K562 (cell line): ENCODE measurements around the gene POU3F1. TPM values are rescaled to one million over a fixed set of nuclear protein-coding genes. Genes with fewer than 3 reads are reported as not detected.
A peak's percentile ranks its signal among the peaks of the same experiment; 100 is the strongest.

ENCODE experiments used
- CHD1 ChIP-seq: fragments of 200-600 bp; sonication (generic); IDR thresholded peaks from one replicate; pipeline ENCODE4 v1.6.1; 2012; ENCODE audit warnings: mild to moderate bottlenecking, moderate library complexity, low read length, inconsistent platforms
- CTBP1 ChIP-seq: fragments of 450-650 bp; IDR thresholded peaks from 2 replicates; pipeline ENCODE4 v1.6.1; 2016; ENCODE audit warnings: borderline replicate concordance
- DPF2 ChIP-seq: fragments of 450-650 bp; IDR thresholded peaks from 2 replicates; pipeline ENCODE4 v1.6.1; 2016
- HNRNPH1 ChIP-seq: fragments of 200-400 bp; formaldehyde crosslinking; optimal IDR thresholded peaks from 2 replicates; pipeline ENCODE3; 2017; ENCODE audit warnings: low read depth, mild to moderate bottlenecking, low read length, moderate library complexity
- IFI16 ChIP-seq: fragments of 250-450 bp; sonication (Bioruptor Pico); IDR thresholded peaks from 2 replicates; pipeline ENCODE4 v2.1.2; 2022; ENCODE audit warnings: mild to moderate bottlenecking, inconsistent platforms
- KDM5B ChIP-seq: fragments of 200-600 bp; sonication (generic); IDR thresholded peaks from 2 replicates; pipeline ENCODE4 v1.6.1; 2012; ENCODE audit warnings: low read depth, mild to moderate bottlenecking, moderate library complexity, low read length, control low read depth, inconsistent platforms; ENCODE audit not compliant: insufficient replicate concordance
- NCOA2 ChIP-seq, 2 experiments: fragments of 450-650 bp; IDR thresholded peaks; 2 replicates each; pipeline ENCODE4 v1.6.1; 2018; ENCODE audit warnings: mild to moderate bottlenecking in 2 of 2, moderate library complexity in 1 of 2; ENCODE audit not compliant: partially characterized antibody in 2 of 2
- NFRKB ChIP-seq: fragments of 450-650 bp; IDR thresholded peaks from 2 replicates; pipeline ENCODE4 v1.6.1; 2016; ENCODE audit warnings: low read depth
- RCOR1 ChIP-seq, 2 experiments: IDR thresholded peaks; 2 replicates each; pipeline ENCODE4 v1.6.1; 2012; ENCODE audit warnings: low read depth in 2 of 2, low read length in 2 of 2, borderline replicate concordance in 1 of 2, improper control_type of control experiment in 1 of 2
- SREBF1 ChIP-seq: fragments of 150-350 bp; IDR thresholded peaks from 2 replicates; pipeline ENCODE4 v1.6.1; 2014; ENCODE audit warnings: antibody characterized with exemption, low read depth, low read length, borderline replicate concordance
- TAF15 ChIP-seq: fragments of 200-400 bp; formaldehyde crosslinking; IDR thresholded peaks from 2 replicates; pipeline ENCODE4 v1.6.1; 2017; ENCODE audit warnings: mild to moderate bottlenecking, low read depth, low read length, moderate library complexity
- ZBTB1 ChIP-seq: sonication (generic); formaldehyde crosslinking; IDR thresholded peaks from 2 replicates; pipeline ENCODE4 v1.8.1; 2023; ENCODE audit warnings: missing genetic modification reagents, low read depth, mild to moderate bottlenecking, borderline replicate concordance
- ZNF143 ChIP-seq: sonication (generic); formaldehyde crosslinking; IDR thresholded peaks from 2 replicates; pipeline ENCODE4 v1.9.0; 2022; ENCODE audit warnings: mild to moderate bottlenecking, missing genetic modification reagents
- ZNF431 ChIP-seq: sonication (generic); formaldehyde crosslinking; IDR thresholded peaks from 2 replicates; pipeline ENCODE4 v1.8.0; 2022; ENCODE audit warnings: mild to moderate bottlenecking, missing genetic modification reagents
- ZNF644 ChIP-seq: fragments of 200-800 bp; sonication (Bioruptor generic); IDR thresholded peaks from 2 replicates; pipeline ENCODE4 v1.6.1; 2016; ENCODE audit warnings: low read depth, missing genetic modification characterization, missing compliant biosample characterization
- polyA plus RNA-seq, 8 experiments: library from polyadenylated mRNA; depleted of rRNA in 4 of 8; stranded (reverse) in 5 of 8; unstranded in 3 of 8; fragments of >200 nt; fragmentation: Nextera tagmentation in 2 of 8; fragmentation: Illumina TruSeq in 1 of 8; extraction: Ambion mirVana in 2 of 8; extraction: Trizol in 1 of 8; gene quantifications; 2 replicates each; pipeline versions ENCODE4 v1.2.1 to v1.2.3, GENCODE V29; 2011 to 2014; ENCODE audit warnings: inconsistent platforms in 1 of 8, missing spikeins in 1 of 8
- total RNA-seq, 7 experiments: library from RNA; depleted of rRNA in 6 of 7; stranded (reverse); fragments of >200 nt in 6 of 7; fragmentation: Illumina TruSeq in 2 of 7; extraction: Trizol in 2 of 7; gene quantifications; 2 replicates each; pipeline versions ENCODE4 v1.2.1 to v1.2.3, GENCODE V29; 2011 to 2021; ENCODE audit warnings: low replicate concordance in 1 of 7
- TF ChIP-seq, protein P1 (sequence below): fragments of 450-650 bp; formaldehyde crosslinking; IDR thresholded peaks from 2 replicates; pipeline ENCODE4 v1.4.0; 2020; ENCODE audit warnings: mild to moderate bottlenecking
- TF ChIP-seq, protein P2 (sequence below): IDR thresholded peaks from 3 replicates; pipeline ENCODE4 v1.6.1; 2011; ENCODE audit warnings: borderline replicate concordance, mild to moderate bottlenecking; ENCODE audit not compliant: insufficient read length, insufficient read depth
- TF ChIP-seq, protein P3 (sequence below): fragments of 450-650 bp; conservative IDR thresholded peaks from 2 replicates; pipeline ENCODE4 v1.6.1; 2016; ENCODE audit warnings: missing genetic modification characterization, low read depth, mild to moderate bottlenecking, missing compliant biosample characterization, moderate library complexity
- TF ChIP-seq, protein P4 (sequence below): fragments of 250-450 bp; sonication (Bioruptor Pico); IDR thresholded peaks from 2 replicates; pipeline ENCODE4 v1.4.0; 2020; ENCODE audit warnings: mild to moderate bottlenecking, moderate library complexity, borderline replicate concordance
- TF ChIP-seq, protein P5 (sequence below): fragments of 250-450 bp; sonication (Bioruptor Pico); IDR thresholded peaks from 2 replicates; pipeline ENCODE4 v1.8.0; 2021; ENCODE audit warnings: mild to moderate bottlenecking, moderate library complexity

Gene POU3F1
- total and polyA plus RNA-seq, 9 of the 15 experiments (the other 6 are each of a cell fraction or from before 2014, with no cell fraction given), result 0.09 TPM; not detected in 8

DNA sequence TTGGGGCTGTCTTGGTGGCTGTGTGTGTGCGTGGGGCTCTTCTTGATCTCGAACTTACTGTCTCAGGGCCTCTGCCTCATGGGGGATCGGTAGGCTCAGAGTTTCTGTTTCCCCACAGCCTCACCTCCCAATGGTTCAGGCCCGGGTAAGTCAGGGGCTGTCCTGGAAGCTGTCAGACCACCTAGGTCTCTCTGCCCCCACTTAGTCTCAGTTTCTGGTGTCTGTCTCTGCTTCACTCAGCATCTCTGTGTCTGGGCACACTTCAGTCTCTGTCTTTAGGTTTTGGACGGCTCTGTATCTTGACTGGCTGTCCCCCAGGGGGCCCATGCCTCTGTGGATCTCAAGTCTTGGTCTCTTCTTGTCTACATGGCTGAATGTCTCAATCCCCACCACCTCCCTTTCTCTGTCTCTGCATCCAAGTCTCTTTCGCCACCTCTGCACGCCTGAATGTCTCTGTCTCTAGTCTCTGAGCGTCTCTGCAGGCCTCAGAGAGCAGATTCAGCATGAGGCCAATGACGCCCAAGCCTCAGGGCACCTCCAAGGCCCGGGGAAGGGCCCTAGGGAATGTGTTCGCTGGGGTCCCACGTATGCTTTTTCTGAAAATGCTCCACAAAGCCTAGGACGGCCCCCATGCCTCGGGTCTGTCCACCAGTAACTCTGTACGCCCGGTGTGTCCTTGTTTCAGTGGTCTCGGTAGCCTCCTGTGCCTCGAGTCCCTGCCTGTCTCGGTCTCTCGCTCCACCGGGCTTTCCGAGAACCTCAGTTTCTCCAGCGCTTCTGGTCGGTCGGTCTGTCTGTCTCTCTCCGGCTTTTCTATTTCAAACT, 42.1 kb downstream of the POU3F1 start (continued):
- TF ChIP-seq, protein P1, sequence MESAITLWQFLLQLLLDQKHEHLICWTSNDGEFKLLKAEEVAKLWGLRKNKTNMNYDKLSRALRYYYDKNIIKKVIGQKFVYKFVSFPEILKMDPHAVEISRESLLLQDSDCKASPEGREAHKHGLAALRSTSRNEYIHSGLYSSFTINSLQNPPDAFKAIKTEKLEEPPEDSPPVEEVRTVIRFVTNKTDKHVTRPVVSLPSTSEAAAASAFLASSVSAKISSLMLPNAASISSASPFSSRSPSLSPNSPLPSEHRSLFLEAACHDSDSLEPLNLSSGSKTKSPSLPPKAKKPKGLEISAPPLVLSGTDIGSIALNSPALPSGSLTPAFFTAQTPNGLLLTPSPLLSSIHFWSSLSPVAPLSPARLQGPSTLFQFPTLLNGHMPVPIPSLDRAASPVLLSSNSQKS (CRISPR knock-in tag), result no peak
- TF ChIP-seq SREBF1, result no peak
- TF ChIP-seq, protein P2, sequence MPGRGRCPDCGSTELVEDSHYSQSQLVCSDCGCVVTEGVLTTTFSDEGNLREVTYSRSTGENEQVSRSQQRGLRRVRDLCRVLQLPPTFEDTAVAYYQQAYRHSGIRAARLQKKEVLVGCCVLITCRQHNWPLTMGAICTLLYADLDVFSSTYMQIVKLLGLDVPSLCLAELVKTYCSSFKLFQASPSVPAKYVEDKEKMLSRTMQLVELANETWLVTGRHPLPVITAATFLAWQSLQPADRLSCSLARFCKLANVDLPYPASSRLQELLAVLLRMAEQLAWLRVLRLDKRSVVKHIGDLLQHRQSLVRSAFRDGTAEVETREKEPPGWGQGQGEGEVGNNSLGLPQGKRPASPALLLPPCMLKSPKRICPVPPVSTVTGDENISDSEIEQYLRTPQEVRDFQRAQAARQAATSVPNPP, result no peak
- TF ChIP-seq ZNF644 (tag), result no peak
- TF ChIP-seq ZNF431 (CRISPR knock-in tag), result no peak
- TF ChIP-seq ZBTB1 (CRISPR knock-in tag), result no peak; the same call in 1 of the 2 replicates
- TF ChIP-seq IFI16, result no peak
- TF ChIP-seq CHD1, result peak; percentile 10
- no peak for TF ChIP-seq NCOA2 (IDR thresholded peaks at IDR 0.05; ENCODE audit: partially characterized antibody in 2 of 2)
- TF ChIP-seq, protein P3, sequence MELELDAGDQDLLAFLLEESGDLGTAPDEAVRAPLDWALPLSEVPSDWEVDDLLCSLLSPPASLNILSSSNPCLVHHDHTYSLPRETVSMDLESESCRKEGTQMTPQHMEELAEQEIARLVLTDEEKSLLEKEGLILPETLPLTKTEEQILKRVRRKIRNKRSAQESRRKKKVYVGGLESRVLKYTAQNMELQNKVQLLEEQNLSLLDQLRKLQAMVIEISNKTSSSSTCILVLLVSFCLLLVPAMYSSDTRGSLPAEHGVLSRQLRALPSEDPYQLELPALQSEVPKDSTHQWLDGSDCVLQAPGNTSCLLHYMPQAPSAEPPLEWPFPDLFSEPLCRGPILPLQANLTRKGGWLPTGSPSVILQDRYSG (tag), result no peak
- TF ChIP-seq NFRKB, result no peak
- TF ChIP-seq CTBP1, result no peak
- TF ChIP-seq KDM5B, result peak; percentile 27
- TF ChIP-seq RCOR1 (IDR thresholded peaks at IDR 0.05; ENCODE audit: borderline replicate concordance in 1 of 2, low read depth in 2 of 2, low read length in 2 of 2), result no peak
- TF ChIP-seq HNRNPH1, result no peak
- TF ChIP-seq, protein P4, sequence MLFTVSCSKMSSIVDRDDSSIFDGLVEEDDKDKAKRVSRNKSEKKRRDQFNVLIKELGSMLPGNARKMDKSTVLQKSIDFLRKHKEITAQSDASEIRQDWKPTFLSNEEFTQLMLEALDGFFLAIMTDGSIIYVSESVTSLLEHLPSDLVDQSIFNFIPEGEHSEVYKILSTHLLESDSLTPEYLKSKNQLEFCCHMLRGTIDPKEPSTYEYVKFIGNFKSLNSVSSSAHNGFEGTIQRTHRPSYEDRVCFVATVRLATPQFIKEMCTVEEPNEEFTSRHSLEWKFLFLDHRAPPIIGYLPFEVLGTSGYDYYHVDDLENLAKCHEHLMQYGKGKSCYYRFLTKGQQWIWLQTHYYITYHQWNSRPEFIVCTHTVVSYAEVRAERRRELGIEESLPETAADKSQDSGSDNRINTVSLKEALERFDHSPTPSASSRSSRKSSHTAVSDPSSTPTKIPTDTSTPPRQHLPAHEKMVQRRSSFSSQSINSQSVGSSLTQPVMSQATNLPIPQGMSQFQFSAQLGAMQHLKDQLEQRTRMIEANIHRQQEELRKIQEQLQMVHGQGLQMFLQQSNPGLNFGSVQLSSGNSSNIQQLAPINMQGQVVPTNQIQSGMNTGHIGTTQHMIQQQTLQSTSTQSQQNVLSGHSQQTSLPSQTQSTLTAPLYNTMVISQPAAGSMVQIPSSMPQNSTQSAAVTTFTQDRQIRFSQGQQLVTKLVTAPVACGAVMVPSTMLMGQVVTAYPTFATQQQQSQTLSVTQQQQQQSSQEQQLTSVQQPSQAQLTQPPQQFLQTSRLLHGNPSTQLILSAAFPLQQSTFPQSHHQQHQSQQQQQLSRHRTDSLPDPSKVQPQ (CRISPR knock-in tag), result no peak
- TF ChIP-seq ZNF143 (CRISPR knock-in tag), result peak; percentile 28; the same call in 1 of the 2 replicates
- no peak for TF ChIP-seq TAF15
- 0 out of 2 replicates have a peak, but pooled peaks have one; percentile 24 for TF ChIP-seq DPF2
- TF ChIP-seq, protein P5, sequence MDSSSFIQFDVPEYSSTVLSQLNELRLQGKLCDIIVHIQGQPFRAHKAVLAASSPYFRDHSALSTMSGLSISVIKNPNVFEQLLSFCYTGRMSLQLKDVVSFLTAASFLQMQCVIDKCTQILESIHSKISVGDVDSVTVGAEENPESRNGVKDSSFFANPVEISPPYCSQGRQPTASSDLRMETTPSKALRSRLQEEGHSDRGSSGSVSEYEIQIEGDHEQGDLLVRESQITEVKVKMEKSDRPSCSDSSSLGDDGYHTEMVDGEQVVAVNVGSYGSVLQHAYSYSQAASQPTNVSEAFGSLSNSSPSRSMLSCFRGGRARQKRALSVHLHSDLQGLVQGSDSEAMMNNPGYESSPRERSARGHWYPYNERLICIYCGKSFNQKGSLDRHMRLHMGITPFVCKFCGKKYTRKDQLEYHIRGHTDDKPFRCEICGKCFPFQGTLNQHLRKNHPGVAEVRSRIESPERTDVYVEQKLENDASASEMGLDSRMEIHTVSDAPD, result no peak
